Fibroblast of skin of abdomen (primary cell): ENCODE results near the gene NFATC1.
"Not testable (repeated sequence)": the region's sequence is repeated elsewhere in the genome, so short reads cannot be mapped to it uniquely, and the experiment has no call there.

Source experiments
- DNase-seq: peaks from one replicate; pipeline ENCODE4 v3.0.0-alpha.2; 2013

Gene NFATC1

DNA sequence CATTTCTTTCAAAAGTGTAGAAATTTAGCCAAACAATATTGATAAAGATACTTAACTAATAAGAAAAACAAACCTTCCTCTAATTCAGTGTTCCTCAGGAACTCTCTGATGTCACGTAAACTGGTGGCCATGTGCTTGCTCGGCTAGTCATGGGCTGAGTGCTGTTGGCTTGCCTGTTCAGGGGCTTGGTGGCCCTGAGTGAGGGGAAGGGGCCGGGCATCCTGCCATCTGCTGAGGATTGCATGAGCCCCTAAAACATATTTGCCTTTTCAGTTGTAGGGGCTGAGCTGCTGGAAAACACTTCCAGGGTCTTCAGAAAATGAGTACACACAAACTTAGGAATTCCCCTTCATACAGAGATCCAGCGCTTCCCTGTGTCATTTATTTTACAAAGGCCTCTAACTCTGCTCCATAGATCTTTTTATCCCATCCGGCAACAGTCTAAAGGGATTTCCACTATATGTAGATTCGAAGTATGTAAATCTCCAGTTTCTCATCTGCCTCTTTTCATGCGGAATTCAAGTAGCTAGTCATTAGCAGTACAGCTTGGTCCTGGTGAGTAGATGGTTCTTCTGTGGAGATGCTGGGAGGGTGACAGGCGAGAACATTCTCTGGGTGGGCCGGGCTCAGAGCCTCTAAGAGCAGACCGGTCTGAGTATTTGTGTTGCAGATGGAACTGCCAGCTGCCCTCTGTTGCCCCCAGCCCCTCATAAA lies 20.1 kb upstream of the NFATC1 start:
- DNase-seq: no peak

DNA sequence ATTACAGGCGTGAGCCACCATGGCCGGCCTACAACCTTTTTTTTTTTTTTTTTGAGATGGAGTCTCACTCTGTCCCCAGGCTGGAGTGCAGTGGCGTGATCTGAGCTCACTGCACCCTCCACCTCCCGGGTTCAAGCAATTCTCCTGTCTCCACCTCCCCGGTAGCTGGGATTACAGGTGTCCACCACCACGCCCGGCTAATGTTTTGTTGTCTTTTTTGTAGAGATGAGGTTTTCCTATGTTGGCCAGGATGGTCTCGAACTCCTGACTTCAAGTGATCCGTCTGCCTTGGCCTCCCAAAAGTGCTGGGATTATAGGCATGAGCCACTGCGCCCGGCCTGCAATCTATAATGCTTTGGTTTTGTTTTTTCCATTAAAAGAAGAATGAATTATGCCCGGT lies 19.1 kb upstream of the NFATC1 start:
- DNase-seq: not testable (repeated sequence)

DNA sequence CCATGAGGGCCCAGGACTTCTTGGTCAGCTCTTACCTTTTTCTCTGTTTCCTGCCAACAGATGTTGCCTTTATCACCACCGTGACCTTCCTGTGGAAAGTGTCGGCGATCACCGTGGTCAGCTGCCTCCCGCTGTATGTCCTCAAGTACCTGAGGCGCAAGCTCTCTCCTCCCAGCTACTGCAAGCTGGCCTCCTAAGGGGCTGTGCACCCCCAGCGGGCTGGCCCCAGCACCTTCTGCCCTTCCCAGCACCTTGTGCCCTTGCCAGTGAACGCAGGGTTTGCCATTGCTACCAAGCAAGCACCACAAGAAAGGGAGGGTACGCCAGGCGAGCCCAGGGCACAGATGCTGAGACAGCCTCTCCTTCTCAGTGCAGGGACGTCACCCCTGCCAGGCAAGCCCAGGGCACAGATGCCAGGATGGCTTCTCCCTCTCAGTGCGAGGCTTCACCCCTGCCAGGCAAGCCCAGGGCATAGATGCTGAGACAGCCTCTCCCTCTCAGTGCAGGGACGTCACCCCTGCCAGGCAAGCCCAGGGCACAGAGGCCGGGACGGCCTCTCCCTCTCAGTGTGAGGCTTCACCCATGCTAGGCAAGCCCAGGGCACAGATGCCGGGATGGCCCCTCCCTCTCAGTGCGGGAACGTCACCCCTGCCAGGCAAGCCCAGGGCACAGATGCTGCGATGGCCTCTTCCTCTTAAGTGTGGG lies 18.4 kb upstream of the NFATC1 start:
- DNase-seq: no peak

GRCh38 chr18:79378536-79379250 lies 17.0 kb upstream of the NFATC1 start:
- DNase-seq: peak; percentile 68

DNA sequence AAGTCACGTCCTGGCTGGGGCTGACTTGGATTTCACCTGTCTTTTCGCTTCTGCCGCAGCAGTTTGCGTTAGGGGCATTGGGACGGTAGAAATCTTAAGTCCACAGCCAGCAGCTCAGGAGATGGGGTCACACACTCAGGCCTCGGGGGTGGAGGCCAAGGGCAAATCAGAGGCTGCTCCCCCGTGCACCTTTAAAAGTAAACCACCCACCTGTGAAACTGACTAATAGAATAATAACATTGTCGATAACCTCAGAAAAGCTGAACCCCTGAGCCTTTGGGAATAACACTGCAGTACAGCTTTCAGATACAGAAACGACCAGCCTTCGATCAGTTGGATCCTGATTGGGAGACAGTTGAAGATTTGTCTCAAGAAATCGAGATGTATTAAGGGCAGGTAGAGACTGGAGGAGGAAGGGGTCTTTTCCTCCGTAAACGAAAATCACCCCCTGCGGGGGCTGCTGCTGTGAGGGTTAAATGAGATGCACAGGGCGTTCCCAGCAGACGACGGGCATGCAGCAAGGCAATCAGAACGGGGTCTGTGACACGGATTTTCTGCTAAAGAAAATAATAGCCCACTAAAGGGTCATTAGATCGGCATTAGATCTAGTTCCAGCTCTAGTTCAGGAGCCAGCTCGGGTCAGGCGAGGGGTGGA lies 16.4 kb upstream of the NFATC1 start:
- DNase-seq: no peak

DNA sequence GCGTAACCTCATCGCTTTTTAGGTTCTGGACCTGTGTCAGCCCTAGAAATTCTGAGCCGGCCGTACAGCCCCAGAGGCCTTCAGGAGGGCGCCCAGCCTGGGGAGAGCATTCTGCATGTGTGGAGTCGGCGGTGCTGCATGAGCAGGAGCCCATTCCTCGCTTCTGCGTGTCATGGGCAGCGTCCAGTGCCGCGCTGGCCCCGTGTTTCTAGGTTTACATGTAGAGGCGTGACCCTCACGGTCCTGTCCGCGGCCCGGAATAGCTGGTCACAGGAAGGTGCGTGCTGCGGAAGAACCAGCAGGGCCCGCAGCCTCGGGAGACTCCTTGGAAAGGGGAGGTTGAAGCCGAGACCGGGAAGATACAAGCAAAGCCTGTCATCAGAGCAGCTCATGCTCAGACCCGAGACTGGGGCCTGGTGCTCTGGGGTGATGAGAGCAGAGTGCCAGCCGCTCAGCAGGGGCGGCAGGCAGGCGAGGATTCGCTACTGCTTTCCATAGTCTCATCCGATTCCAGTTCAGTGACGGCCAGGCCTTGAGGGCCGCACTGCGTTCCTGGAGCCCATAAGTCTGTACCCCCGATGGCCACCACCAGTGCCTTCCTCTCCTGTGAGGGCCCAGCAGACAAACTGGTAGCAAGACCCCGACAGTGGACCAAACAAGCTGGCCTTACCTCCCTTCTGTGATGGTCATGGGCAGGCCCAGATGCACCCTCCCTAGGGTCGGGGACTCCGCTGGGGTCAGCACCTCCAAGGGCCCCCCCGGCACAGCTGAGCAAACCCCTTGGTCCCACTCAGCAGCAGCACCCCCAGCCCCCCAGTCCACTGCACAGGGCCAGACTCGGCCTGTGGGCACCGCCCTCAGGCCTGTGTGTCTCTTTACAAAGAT lies 15.6 kb upstream of the NFATC1 start:
- no peak for DNase-seq

GRCh38 chr18:79380816-79381806 lies 14.6 kb upstream of the NFATC1 start:
- peak; percentile 42 for DNase-seq

GRCh38 chr18:79381811-79382311 lies 13.9 kb upstream of the NFATC1 start:
- no peak for DNase-seq

- DNase-seq: no peak
Observed at GRCh38 chr18:79382681-79383387, 12.9 kb upstream of the NFATC1 start.

DNA sequence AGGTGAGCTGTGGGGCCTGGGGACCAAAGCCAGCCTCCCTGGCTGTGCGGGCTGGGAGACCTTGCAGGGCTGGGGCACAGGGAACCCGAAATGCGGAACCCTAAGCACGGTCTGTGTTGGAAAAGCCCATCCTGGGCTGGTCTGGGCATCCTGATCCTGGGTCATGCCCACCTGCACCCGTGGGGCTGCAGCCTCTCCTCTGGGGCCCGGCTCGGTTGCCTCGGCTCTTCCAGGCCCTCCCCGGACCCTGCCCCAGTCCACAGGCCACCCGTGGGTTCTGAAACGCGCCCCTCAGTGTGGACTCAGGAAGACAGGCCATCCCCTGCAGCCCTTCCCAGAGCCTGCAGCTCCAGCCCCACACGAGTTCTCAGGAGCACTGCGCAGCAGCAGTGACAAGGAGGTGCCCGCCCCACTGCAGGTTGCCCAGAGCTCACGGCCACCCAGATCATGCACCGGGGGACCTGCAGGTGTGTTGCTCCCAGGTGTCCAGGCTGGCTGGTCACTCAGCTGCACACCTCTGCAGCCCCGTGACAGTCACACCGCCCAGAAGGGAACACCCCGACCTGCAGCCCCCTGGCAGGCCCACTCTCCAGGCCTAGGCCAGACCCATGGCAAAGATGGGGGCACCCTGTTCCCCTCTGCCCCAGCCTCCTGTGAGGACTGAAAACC lies 12.2 kb upstream of the NFATC1 start:
- no peak for DNase-seq

- no peak for DNase-seq
Observed at GRCh38 chr18:79384151-79384807, 11.5 kb upstream of the NFATC1 start.

DNA sequence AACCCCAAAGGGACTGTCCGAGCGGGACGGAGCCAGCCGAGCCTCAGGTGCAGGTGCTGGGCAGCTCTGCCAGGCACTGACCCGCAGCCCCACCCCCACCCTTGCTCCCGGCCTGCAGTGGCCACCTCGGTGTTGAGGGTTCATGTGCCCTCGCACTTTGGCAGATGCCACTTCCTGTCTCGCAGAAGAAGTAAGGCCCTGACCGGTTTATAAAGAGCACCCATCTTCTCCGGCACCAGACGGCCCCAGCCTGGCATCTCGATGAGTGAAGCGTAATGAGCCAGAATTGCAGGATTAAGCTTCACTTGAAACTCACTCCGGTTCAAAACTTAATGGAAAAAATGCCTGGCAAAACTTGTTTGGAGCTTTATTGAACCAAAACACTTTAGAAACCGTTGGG lies 10.9 kb upstream of the NFATC1 start:
- no peak for DNase-seq

DNA sequence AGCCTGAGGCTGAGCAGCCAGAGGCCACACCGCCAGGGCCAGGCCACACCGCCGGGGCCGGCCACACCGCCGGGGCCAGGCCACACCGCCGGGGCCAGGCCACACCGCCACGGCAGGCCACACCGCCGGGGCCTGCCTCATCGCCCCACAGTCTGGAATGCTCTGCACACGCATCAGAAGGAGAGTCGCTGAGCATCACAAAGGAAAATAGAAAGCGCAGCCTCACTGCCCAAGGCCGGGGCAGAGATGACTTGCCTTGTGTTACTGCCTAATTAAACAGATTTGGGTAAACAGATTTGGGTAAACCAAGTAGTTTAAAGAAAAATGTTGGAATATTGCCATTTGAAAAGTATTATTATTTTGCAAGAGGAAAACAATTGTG lies 10.4 kb upstream of the NFATC1 start:
- DNase-seq: no peak

GRCh38 chr18:79385708-79386341 lies 9.9 kb upstream of the NFATC1 start:
- DNase-seq: no peak

- DNase-seq: no peak
Observed at GRCh38 chr18:79386547-79386946, 9.2 kb upstream of the NFATC1 start.

DNA sequence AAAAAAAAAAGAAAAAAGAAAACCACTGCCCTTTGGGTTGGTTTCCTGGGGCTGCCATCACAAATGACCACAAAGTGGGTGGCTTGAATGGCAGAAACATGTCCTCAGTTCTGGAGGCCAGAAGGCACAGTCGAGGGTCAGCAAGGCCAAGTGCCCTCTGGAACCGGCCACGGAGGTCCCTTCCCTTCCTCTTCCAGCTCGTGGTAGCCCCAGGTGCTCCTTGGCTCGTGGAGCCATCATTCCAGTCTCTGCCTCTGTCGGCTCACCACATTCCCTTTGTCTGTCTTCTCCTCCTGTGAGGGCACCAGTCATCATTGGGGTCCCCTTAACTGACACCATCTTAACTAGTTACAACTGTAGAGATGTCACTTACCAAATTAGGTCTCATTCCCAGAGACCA lies 8.5 kb upstream of the NFATC1 start:
- no peak for DNase-seq

DNA sequence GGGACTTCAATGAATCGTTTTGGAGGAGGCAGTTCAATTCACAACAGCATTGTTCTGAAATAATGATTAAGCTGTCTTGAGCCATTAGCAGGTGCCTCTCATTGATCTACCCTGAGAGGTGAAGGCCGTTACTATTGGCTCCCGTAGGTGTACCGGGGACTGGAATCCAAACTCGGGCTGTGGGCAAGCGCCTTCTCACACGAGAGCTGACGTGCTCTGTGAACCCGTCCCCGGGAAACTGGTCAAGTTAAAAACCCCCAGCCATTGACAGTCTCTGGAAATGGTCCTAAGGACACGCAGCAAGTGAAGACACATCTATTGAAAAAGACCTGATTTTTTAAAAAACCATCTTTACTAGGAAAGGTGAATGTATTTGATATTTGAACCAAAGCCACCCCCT lies 8.1 kb upstream of the NFATC1 start:
- DNase-seq: no peak

DNA sequence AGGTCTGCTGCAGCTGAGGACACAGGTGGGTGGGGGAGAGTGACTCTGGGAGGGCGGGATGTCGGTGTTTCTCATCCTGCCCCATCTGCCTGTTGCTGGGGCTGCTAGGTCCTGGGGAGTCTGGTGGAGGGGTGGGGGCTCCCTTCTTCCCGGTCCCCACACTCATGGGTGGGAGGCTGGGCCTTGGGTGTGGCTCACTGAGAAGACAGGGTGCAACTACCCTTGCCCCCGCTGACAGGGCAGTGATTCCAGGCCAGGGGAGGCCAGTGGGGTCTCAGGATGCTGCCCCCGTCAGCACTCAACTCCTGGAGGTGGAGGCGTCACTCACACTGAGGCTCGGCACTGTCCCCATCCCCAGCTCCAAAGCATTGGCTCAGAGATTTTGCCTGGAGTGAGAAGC lies 7.7 kb upstream of the NFATC1 start:
- no peak for DNase-seq
